A549 treated with RU486 at 1 μM for 4 hours (cell line): Measurements from ENCODE around the gene C3orf49. TPM values are rescaled to one million over a fixed set of nuclear protein-coding genes. Genes with fewer than 3 reads are reported as not detected.

Experiments
- total RNA-seq: library from RNA; stranded (reverse); fragments of 200-300 nt; extraction: Qiagen RNA extraction; gene quantifications from 5 replicates; pipeline ENCODE4 v1.2.3, GENCODE V29; 2022; ENCODE audit warnings: low read depth

Gene C3orf49, protein sequence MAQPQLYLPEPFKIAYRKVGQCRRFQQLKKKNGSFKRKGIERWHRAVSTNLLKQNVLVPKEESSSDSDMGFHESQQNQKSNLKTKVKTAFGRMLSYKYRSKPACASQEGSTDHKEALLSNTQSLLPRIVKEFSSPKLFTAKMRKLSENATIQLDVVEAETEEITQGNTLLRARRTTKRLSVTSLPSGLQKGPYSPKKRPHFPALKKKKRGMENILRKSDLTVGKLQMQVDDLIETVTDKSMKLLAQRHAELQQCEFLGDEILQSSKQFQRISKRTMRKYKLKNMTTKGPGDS
- not detected in 5 replicates for total RNA-seq

DNA sequence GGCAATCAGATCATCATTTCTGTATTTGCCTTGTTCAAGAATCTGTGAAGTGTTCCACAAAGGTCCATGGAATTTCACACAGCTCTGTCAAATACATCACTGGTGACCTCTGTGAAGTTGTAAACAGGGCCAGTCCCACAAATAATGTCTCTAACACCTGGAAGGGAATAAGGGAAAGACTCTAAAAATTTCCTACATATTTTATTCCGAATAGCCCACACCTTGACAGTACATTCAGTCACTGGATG, at the start of gene C3orf49:
TSS of gene C3orf49 (plus strand) at position 149 of the 248 bp plus-strand sequence. CDS start 173 bp downstream, outside the sequence.

DNA sequence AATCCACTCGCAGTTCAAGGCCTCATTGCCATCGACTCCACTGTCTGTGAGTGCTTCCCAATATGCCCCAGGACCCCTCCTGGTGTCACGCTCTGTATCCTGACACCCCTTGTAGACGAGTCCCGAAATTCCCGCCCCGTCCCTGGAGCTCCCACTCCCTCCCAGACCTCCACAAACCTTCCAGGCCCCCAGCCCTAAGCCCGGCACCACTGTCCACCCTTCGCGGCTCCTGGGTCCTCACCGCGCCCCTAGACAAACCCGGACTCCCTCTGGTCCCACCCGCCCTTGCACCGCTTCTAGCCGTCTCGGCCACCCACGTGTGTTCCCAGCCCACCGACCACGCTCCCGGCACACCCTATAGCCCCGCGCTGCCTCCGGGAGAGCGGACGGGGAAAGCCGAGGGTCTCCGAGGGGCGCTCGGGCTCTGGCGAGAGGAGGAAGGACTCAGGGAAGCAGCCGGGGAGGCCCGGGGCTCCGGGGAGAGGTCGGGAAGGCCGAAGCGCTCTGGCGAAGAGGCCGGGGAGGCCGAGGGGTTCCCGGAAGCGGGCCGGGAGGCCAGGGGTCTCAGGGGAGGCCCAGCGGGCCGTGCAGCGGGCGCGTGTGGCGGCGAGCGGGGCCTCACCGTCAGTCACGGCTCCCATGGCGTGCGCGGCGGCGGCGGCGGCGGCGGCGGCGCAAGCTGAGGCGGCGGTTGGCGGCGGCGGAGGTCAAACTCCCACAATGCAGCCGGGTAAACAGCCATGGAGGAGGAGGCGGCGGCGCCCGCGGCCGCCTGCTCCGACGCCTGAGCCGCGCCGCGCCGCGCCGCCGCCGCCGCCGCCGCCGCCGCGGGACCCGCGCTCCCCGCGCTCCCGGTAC, 44.3 kb downstream of the C3orf49 start, which contains the start of the genes ATXN7 and THOC7:
TSS of gene ATXN7 (plus strand) at position 718 of the 858 bp plus-strand sequence. CDS start 48,732 bp downstream, outside the sequence.
TSS of gene THOC7 (minus strand) at position 656 of the 858 bp plus-strand sequence. CDS start at position 641, 15 bp downstream.

Other genes starting within 250 kb of the C3orf49 start
- not detected in 5 replicates for gene SNTN, start 166.6 kb upstream of the C3orf49 start, total RNA-seq
- 49.0 to 77.3 TPM (median 57.5 TPM) in 5 replicates for gene THOC7, start 44.5 kb downstream of the C3orf49 start, total RNA-seq
- gene ATXN7, start 44.6 kb downstream of the C3orf49 start, total RNA-seq = 4.0 to 5.5 TPM (median 4.3 TPM) in 5 replicates
- gene SCAANT1, start 93.1 kb downstream of the C3orf49 start, total RNA-seq = 1.2 TPM in 1 of 5 replicates, not detected in the others
- 67.5 to 88.8 TPM (median 80.3 TPM) in 5 replicates for gene PSMD6, start 204.2 kb downstream of the C3orf49 start, total RNA-seq